ENCODE data around the gene NPFF.

NPFF gene

DNA sequence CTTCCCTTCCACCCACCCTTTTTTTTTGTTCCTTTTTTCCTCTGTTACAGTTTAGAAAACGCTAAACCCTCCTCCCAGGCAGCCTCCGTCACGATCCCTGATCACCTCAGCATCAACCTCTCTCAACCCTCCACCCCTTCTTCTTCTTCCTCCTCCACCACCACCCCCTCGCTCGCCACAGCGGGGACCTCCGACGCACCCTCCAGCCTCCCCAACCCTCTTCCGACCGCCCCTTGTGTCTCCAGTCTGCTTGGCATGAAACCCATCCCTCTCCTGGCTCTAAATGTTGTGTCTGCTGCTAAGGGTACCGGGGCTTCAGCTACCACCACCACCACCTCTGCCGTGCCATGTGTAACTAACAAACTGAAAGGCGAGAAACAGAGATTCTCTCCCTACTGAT is 32.5 kb downstream of the NPFF start:
- no peaks in the 10 kb centered on the region for H3K9me3 Mint-ChIP-seq
- H3K4me1 Mint-ChIP-seq: peaks cover 66% of the 10 kb centered on the region
- peaks cover 18% of the 10 kb centered on the region for H3K36me3 Mint-ChIP-seq
- peak overlapping the region; percentile 76 for H3K27ac Mint-ChIP-seq
- no peaks in the 10 kb centered on the region for H3K27me3 Mint-ChIP-seq
- peak overlapping the region; percentile 15 for H3K4me3 Mint-ChIP-seq

GRCh38 chr12:53474077-53474476 is 33.2 kb downstream of the NPFF start:
- Mint-ChIP-seq H3K9me3 (no peaks in the 10 kb centered on the region), H3K27ac (peak overlapping the region; percentile 76), H3K4me1 (peaks cover 64% of the 10 kb centered on the region), H3K36me3 (peaks cover 18% of the 10 kb centered on the region), H3K4me3 (no peak overlapping the region), H3K27me3 (no peaks in the 10 kb centered on the region)

DNA sequence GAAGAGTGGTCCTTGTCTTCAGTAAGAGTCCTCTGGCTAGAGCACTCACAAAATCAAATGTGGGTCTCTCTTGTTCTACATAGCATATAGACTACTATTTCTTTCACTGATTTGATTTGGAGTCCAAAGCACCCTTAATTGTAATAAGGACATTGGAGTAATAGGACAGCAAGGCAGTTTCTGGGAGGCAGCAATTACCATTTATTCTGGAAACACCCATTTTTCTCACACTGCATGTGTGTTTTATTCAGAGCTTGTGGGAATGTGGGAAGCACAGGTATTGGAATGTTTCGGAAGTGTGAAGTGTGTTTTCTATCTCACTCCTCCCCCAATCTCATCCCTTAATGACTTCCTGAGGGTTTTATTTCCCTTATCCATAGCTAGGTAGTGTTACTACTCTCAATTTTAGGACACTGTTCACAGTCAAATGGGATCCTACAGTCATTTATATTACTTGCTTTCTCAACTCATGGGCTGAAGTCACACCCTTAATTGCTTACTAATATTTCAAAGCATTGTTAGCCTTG is 35.2 kb downstream of the NPFF start:
- Mint-ChIP-seq H3K27ac (peak overlapping the region; percentile 57), H3K4me3 (peak overlapping the region; percentile 53), H3K36me3 (peaks cover 20% of the 10 kb centered on the region), H3K4me1 (peaks cover 62% of the 10 kb centered on the region), H3K27me3 (no peaks in the 10 kb centered on the region), H3K9me3 (no peaks in the 10 kb centered on the region)

DNA sequence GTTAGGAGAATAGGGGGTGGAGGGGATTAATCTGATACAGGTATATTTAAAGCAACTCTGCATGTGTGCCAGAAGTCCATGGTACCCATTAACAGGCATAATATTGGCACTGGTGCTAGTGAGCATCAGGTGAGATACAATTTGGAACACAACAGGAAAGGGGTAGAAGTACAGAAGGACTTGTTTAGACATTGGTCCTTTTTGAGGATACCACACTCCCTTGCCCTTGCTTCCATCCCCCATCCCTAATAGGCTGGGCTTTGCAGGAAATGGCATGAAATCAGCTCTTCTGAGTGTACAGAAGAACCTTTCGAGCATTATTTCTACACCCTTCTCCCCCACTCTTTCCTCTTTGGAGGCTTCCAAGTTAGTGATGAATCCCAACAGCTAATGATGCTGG is 39.0 kb downstream of the NPFF start:
- Mint-ChIP-seq H3K27me3 (no peaks in the 10 kb centered on the region), H3K9me3 (no peaks in the 10 kb centered on the region), H3K4me3 (no peak overlapping the region), H3K36me3 (peaks cover 24% of the 10 kb centered on the region), H3K27ac (peak overlapping the region; percentile 46), H3K4me1 (peaks cover 48% of the 10 kb centered on the region)

DNA sequence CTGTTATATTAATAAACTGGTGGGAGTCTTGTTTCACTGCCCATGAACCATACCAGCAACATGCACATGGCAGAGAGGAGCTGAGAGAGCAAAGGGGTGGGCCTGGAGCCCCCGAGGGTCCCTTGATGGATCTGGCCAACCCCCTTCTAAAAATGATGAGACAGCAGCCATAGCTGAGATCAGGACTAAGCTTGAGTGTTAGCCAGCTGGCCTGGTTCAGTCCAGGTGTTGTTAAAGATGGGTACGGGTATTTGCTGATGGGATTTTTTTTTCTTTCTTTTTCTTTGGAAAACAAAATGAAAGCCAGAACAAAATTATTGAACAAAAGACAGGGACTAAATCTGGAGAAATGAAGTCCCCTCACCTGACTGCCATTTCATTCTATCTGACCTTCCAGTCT is 39.4 kb downstream of the NPFF start:
- Mint-ChIP-seq H3K4me1 (peaks cover 50% of the 10 kb centered on the region), H3K36me3 (peaks cover 25% of the 10 kb centered on the region), H3K9me3 (no peaks in the 10 kb centered on the region), H3K27me3 (no peaks in the 10 kb centered on the region), H3K27ac (peak overlapping the region; percentile 46), H3K4me3 (no peak overlapping the region)

GRCh38 chr12:53467082-53467481 is 40.2 kb downstream of the NPFF start:
- peaks cover 30% of the 10 kb centered on the region for H3K36me3 Mint-ChIP-seq
- H3K27ac Mint-ChIP-seq: no peak overlapping the region
- no peak overlapping the region for H3K4me3 Mint-ChIP-seq
- H3K27me3 Mint-ChIP-seq: no peaks in the 10 kb centered on the region
- peaks cover 48% of the 10 kb centered on the region for H3K4me1 Mint-ChIP-seq
- H3K9me3 Mint-ChIP-seq: no peaks in the 10 kb centered on the region

DNA sequence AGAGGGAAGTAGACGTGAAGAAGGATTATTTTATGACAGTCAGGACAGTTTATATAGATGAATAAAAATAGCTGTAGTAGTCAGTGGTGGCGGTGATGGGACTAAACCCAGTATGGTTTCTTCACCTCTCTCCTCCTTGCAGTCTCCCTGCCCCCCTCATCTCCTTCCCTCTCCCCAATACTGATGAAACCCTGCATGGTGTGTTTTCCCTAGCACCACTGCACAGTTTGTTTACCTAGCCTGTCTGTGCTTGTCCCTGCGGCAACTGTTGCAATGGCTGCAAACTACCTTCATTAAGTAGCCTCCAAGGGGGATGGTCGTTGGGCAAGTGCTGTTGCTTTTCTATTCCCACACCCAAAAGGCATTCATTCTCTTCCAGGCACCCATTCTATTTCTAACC is 40.6 kb downstream of the NPFF start:
- H3K36me3 Mint-ChIP-seq: peaks cover 27% of the 10 kb centered on the region
- H3K27ac Mint-ChIP-seq: peak overlapping the region; percentile 32
- no peaks in the 10 kb centered on the region for H3K9me3 Mint-ChIP-seq
- peaks cover 45% of the 10 kb centered on the region for H3K4me1 Mint-ChIP-seq
- H3K4me3 Mint-ChIP-seq: no peak overlapping the region
- H3K27me3 Mint-ChIP-seq: no peaks in the 10 kb centered on the region

DNA sequence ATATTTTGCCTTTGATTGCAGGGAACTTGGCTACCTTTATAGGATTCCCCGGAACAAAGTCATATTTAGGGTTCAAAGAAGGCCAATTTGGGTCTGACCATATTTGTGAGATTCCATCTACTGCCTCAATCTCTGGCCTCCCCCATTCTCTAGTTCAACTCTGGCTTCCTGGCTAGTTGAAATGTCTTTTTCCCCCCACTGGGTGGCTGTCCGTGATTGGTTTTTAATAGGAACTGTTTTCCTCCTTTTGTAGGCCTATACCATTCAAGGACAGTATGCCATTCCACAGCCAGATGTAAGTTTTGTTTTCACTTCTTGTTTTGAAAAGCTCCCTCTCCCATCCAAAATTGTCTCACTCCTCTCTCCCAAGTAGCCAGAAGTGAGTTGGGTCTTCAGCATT is 41.6 kb downstream of the NPFF start:
- Mint-ChIP-seq H3K36me3 (peaks cover 29% of the 10 kb centered on the region), H3K4me3 (no peak overlapping the region), H3K27me3 (no peaks in the 10 kb centered on the region), H3K4me1 (peaks cover 46% of the 10 kb centered on the region), H3K9me3 (no peaks in the 10 kb centered on the region), H3K27ac (peak overlapping the region; percentile 55)

- peaks cover 51% of the 10 kb centered on the region for H3K4me1 Mint-ChIP-seq
- H3K27ac Mint-ChIP-seq: peak overlapping the region; percentile 19
These were observed 42.4 kb downstream of the NPFF start for GRCh38 chr12:53464685-53465418.

GRCh38 chr12:53463802-53464560 is 43.3 kb downstream of the NPFF start:
- no peaks in the 10 kb centered on the region for H3K27me3 Mint-ChIP-seq
- H3K9me3 Mint-ChIP-seq: no peaks in the 10 kb centered on the region
- H3K27ac Mint-ChIP-seq: no peak overlapping the region
- peaks cover 56% of the 10 kb centered on the region for H3K4me1 Mint-ChIP-seq
- no peak overlapping the region for H3K4me3 Mint-ChIP-seq
- peaks cover 38% of the 10 kb centered on the region for H3K36me3 Mint-ChIP-seq

More at GRCh38 chr12:53464685-53465418, 42.4 kb downstream of the NPFF start:
- peak overlapping the region; percentile 16 for H3K4me3 Mint-ChIP-seq
- peaks cover 34% of the 10 kb centered on the region for H3K36me3 Mint-ChIP-seq
- H3K9me3 Mint-ChIP-seq: no peaks in the 10 kb centered on the region
- no peaks in the 10 kb centered on the region for H3K27me3 Mint-ChIP-seq

DNA sequence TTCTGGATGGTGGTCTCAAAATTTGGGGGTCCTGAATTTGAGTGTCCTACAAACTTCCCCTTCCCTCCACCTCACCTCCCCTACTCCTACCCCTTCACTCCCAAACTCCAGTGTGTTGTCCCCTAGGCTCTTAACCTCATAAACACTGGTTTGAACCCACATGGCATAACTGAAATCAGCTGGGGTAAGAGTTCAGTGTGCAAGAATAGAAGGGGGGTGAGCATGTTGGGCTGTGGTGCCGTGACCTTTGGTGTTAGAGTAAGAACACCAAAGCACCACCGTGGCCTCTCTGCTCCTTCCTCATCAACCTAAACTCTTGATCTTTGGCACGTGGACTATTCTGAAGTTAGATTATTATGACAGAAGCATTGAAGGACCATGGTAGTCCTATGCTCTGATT is 44.3 kb downstream of the NPFF start:
- Mint-ChIP-seq H3K27ac (no peak overlapping the region), H3K4me3 (no peak overlapping the region), H3K9me3 (no peaks in the 10 kb centered on the region), H3K4me1 (peaks cover 53% of the 10 kb centered on the region), H3K36me3 (peaks cover 39% of the 10 kb centered on the region), H3K27me3 (no peaks in the 10 kb centered on the region)

DNA sequence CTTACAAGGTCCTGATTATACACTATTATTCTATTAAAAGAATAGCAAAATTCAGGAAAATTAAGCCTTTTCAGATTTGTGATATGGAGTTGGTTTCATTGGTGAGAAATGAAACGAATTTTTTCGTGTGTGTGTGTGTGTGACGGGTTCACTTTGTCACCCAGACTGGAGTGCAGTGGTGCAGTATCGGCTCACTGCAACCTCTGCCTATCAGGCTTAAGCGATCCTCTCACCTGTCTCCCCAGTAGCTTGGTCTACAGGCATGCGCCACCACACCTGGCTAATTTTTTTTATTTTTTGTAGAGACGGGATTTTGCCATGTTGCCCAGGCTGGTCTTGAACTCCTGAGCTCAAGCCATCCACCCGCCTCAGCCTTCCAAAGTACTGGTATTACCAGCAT is 45.7 kb downstream of the NPFF start:
- Mint-ChIP-seq H3K36me3 (peaks cover 38% of the 10 kb centered on the region), H3K4me3 (no peak overlapping the region), H3K27me3 (no peaks in the 10 kb centered on the region), H3K4me1 (peaks cover 53% of the 10 kb centered on the region), H3K27ac (peak overlapping the region; percentile 41), H3K9me3 (no peaks in the 10 kb centered on the region)

DNA sequence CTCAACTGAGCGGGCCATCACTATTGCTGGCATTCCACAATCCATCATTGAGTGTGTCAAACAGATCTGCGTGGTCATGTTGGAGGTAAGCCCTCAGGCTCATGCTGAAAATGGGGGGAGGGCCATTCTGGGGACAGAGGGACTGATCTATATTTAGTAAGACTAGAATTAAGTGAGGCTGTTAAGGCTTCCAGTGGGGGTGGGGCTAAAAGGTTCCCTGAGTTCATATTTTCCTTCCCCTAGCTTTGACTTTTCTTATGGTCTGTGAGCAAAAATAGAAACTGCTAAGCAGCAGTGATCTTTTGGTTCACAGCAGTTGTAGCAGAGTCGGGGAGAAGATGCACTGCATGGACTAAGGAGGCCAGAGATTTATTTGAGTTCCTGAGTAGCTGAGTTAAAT is 46.2 kb downstream of the NPFF start:
- Mint-ChIP-seq H3K36me3 (peaks cover 39% of the 10 kb centered on the region), H3K4me3 (peak overlapping the region; percentile 6), H3K9me3 (no peaks in the 10 kb centered on the region), H3K4me1 (peaks cover 52% of the 10 kb centered on the region), H3K27ac (peak overlapping the region; percentile 70), H3K27me3 (no peaks in the 10 kb centered on the region)

GRCh38 chr12:53459097-53459496 is 48.2 kb downstream of the NPFF start:
- peaks cover 46% of the 10 kb centered on the region for H3K36me3 Mint-ChIP-seq
- no peak overlapping the region for H3K27ac Mint-ChIP-seq
- H3K4me1 Mint-ChIP-seq: peaks cover 62% of the 10 kb centered on the region
- H3K27me3 Mint-ChIP-seq: no peaks in the 10 kb centered on the region
- H3K9me3 Mint-ChIP-seq: no peaks in the 10 kb centered on the region
- no peak overlapping the region for H3K4me3 Mint-ChIP-seq

All from activated naive CD4-positive, alpha-beta T cell treated with anti-CD3 and anti-CD28 coated beads, Interleukin-2, amount 50 U/mL, for 24 hours (primary cell).